Omental fat pad (tissue), 4 donors: ENCODE results near the gene PLAGL2. TPM values are rescaled to one million over a fixed set of nuclear protein-coding genes. Genes with fewer than 3 reads are reported as not detected.
"Not testable (repeated sequence)": the region's sequence is repeated elsewhere in the genome, so short reads cannot be mapped to it uniquely, and the experiment has no call there.

Experiments
- ATAC-seq: fragments of 150-250 bp; one replicate; pipeline ENCODE4 v1.9.1; 2016; ENCODE audit warnings: mild to moderate bottlenecking, moderate library complexity; ENCODE audit not compliant: low FRiP score
- DNase-seq: peaks from one replicate; pipeline ENCODE4 v3.0.0-alpha.2; 2019; ENCODE audit warnings: low spot score
- CTCF ChIP-seq, 3 donors: fragments of 450-650 bp; IDR thresholded peaks; one replicate each; pipeline ENCODE4 v1.5.1; 2016 to 2017; ENCODE audit warnings: antibody characterized with exemption in 3 of 3, mild to moderate bottlenecking in 3 of 3, moderate library complexity in 2 of 3
- total RNA-seq, 4 donors: library from RNA; depleted of rRNA; stranded (reverse); fragments of >200 nt; gene quantifications; one replicate each; pipeline ENCODE4 v1.1.0, GENCODE V29; 2016

The PLAGL2 gene
- total RNA-seq, 4 donors from 2014 or later: 4.1 to 12.5 (median 8.1) TPM

GRCh38 chr20:32181606-32182005, 25.9 kb downstream of the PLAGL2 start:
- no peak for TF ChIP-seq CTCF (IDR thresholded peaks at IDR 0.05)
- no peak for ATAC-seq
- no peak for DNase-seq

DNA sequence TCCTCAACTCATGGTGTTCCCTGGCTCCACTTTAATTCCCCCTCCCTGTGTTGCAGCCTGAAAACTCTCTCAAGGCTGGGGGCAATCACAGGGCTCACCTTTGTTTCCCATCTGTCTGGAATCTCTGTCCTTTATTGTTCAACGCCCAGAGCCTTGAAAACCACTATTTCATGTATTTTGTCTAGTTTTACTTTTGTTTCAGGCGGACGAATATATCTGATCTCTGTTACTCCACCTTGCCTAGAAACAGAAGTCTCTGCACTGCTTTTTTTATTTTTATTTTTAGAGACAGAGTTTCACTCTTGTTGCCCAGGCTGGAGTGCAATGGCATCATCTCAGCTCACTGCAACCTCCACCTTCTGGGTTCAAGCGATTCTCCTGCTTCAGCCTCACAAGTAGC, 27.6 kb downstream of the PLAGL2 start:
- DNase-seq (no peak), ATAC-seq (no peak)
- no peak for TF ChIP-seq CTCF (IDR thresholded peaks at IDR 0.05)

DNA sequence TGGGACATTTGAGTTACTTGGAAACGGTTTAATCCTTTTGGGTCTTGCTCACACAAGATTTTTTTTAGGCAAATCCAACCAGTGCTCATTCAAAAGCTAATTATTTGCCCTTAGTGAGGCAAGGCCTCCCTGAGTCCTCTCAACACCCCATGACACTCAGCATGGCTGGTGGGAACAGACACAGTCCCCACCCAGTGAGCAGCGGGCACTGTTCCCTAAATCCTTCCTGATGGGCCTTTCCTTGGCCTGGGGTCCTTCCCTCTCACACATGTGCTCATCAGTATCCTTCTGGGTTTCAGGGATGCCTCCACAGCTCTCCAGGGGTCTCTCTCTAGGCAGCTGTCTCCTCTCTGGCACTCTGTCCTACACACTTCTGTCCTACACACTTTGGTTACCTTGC, 28.0 kb downstream of the PLAGL2 start:
- no peak for TF ChIP-seq CTCF (IDR thresholded peaks at IDR 0.05)
- no peak for ATAC-seq
- no peak for DNase-seq

GRCh38 chr20:32177696-32178095, 29.8 kb downstream of the PLAGL2 start:
- not testable (repeated sequence) for ATAC-seq, DNase-seq

DNA sequence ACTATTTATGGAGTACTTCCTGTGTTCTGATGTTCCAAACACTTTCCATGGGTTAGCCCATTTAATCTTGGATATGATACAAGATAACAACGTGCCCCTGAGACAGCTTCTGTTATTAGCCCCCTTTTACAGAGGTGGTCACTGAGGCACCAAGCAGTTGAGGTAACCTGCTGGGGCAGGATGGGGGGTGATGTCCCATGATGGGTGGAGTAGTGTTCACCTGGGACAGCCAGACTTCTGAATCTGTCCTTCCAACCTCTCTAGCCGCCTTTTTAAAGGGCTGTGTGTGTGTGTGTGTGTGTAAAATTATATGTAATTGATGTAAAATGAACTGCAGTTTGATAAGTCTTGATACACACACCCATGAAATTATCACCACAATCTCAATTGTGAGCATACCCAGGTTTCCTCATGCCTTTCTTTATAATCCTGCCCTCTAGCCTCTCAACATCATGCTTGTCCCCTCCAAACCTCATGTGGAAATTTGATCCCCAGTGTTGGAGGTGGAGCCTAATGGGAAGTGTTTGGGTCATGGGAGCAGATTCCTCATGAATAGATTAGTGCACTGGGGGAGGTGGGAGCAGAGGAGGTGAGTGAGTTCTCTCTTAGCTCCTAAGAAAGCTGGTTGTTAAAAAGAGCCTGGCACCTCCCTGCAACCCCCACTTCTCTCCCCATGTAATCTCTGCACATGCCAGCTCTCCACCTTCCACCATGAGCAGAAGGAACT, 39.2 kb downstream of the PLAGL2 start:
- no peak for TF ChIP-seq CTCF (IDR thresholded peaks at IDR 0.05)
- ATAC-seq (no peak), DNase-seq (no peak)

- no peak for ATAC-seq
- no peak for TF ChIP-seq CTCF (IDR thresholded peaks at IDR 0.05)
- no peak for DNase-seq
Observed at GRCh38 chr20:32167552-32167951, 40.0 kb downstream of the PLAGL2 start.

- TF ChIP-seq CTCF (IDR thresholded peaks at IDR 0.05): no peak
- ATAC-seq: peak; percentile 37
- no peak for DNase-seq
Observed at GRCh38 chr20:32165836-32166545, 41.6 kb downstream of the PLAGL2 start.
